B cell (primary cell): ENCODE results near the gene HENMT1. TPM values are rescaled to one million over a fixed set of nuclear protein-coding genes. Genes with fewer than 3 reads are reported as not detected.
A peak's percentile ranks its signal among the peaks of the same experiment; 100 is the strongest.
"Not testable (repeated sequence)": the region's sequence is repeated elsewhere in the genome, so short reads cannot be mapped to it uniquely, and the experiment has no call there.

Experiments
- ATAC-seq: fragments of 200-7000 bp; cut with Tn5 transposase; one replicate; pipeline ENCODE4 v1.10.0; 2021; ENCODE audit warnings: low read depth, mild to moderate bottlenecking, moderate number of reproducible peaks, moderate library complexity
- CTCF ChIA-PET: fragments of 350-600 bp; sonication (Branson Sonifier 250); formaldehyde crosslinking; loops from one replicate; lab custom pipeline; 2021; ENCODE audit warnings: antibody characterized with exemption, inconsistent platforms; lab: Charles Lee
- POLR2A ChIA-PET: fragments of 350-600 bp; sonication (Branson Sonifier 250); formaldehyde crosslinking; loops from one replicate; lab custom pipeline; 2021; ENCODE audit warnings: antibody characterized with exemption; lab: Charles Lee
- DNase-seq: peaks from one replicate; pipeline ENCODE4 v3.0.0; 2013
- H2AFZ ChIP-seq: 2 replicates; pipeline ENCODE4 v1.6.1; 2012; ENCODE audit warnings: mild to moderate bottlenecking, low read depth, low read length; ENCODE audit not compliant: insufficient read depth, poor library complexity, severe bottlenecking
- H3K27ac ChIP-seq, 2 donors: 1 replicate in 1 of 2; 2 replicates in 1 of 2; pipeline ENCODE4 v1.5.1; 2012 to 2013; ENCODE audit warnings: low read length in 2 of 2, mild to moderate bottlenecking in 2 of 2, moderate library complexity in 1 of 2
- H3K27me3 ChIP-seq, 4 experiments: fragments of 200-600 bp in 1 of 4; sonication (generic) in 1 of 4; replicated peaks in 1 of 4; 1 replicate in 2 of 4; 2 replicates in 2 of 4; pipeline versions ENCODE4 v1.6.1 to v1.7.0; 2013 to 2016; ENCODE audit warnings: low read length in 3 of 4, mild to moderate bottlenecking in 2 of 4, mixed read lengths in 1 of 4, moderate library complexity in 1 of 4; ENCODE audit not compliant: insufficient read depth in 4 of 4, control insufficient read depth in 3 of 4; ENCODE audit errors: control extremely low read depth in 1 of 4
- H3K36me3 ChIP-seq, 2 experiments: replicated peaks in 1 of 2; 1 replicate in 1 of 2; 2 replicates in 1 of 2; pipeline versions ENCODE4 v1.6.1 to v1.7.1; 2013; ENCODE audit warnings: low read length in 1 of 2; ENCODE audit not compliant: insufficient read depth in 2 of 2, control insufficient read depth in 1 of 2; ENCODE audit errors: control extremely low read depth in 1 of 2, extremely low read depth in 1 of 2
- H3K4me1 ChIP-seq, 2 donors: fragments of 200-600 bp in 1 of 2; sonication (generic) in 1 of 2; 1 replicate in 1 of 2; 2 replicates in 1 of 2; pipeline versions ENCODE4 v1.5.1 to v1.6.1; 2013 to 2017; ENCODE audit warnings: low read length in 2 of 2; ENCODE audit not compliant: control insufficient read depth in 2 of 2, insufficient read depth in 2 of 2
- H3K4me2 ChIP-seq: replicated peaks from 2 replicates; pipeline ENCODE3; 2012; ENCODE audit warnings: mild to moderate bottlenecking, low read depth, low read length; ENCODE audit not compliant: poor library complexity, severe bottlenecking
- H3K4me3 ChIP-seq, 5 experiments: fragments of 200-600 bp in 1 of 5; sonication (generic) in 1 of 5; 1 replicate in 3 of 5; 2 replicates in 2 of 5; pipeline versions ENCODE4 v1.5.1 to v1.7.0; 2011 to 2016; ENCODE audit warnings: low read length in 4 of 5, mild to moderate bottlenecking in 4 of 5, low read depth in 2 of 5, control low read depth in 1 of 5, moderate library complexity in 1 of 5; ENCODE audit not compliant: insufficient read depth in 1 of 5; ENCODE audit errors: control extremely low read depth in 1 of 5, extremely low read depth in 1 of 5
- H3K79me2 ChIP-seq: fragments of 200-600 bp; sonication (generic); one replicate; pipeline ENCODE4 v1.6.0; 2016; ENCODE audit warnings: low read length; ENCODE audit not compliant: control insufficient read depth, insufficient read depth
- H3K9ac ChIP-seq: fragments of 200-600 bp; sonication (generic); 2 replicates; pipeline ENCODE4 v1.6.1; 2017; ENCODE audit warnings: mild to moderate bottlenecking, low read length, moderate library complexity
- H3K9me3 ChIP-seq, 3 donors: one replicate each; pipeline versions ENCODE4 v1.6.1 to v1.7.1; 2013; ENCODE audit warnings: low read length in 2 of 3; ENCODE audit not compliant: control insufficient read depth in 2 of 3, insufficient read depth in 1 of 3; ENCODE audit errors: control extremely low read depth in 1 of 3
- H4K20me1 ChIP-seq: 2 replicates; pipeline ENCODE4 v1.6.0; 2012; ENCODE audit warnings: mild to moderate bottlenecking, low read length; ENCODE audit not compliant: insufficient read depth, control insufficient read depth, poor library complexity, severe bottlenecking
- H3K27ac Mint-ChIP-seq: one replicate; pipeline ENCODE4 v1.8.0; 2021; ENCODE audit warnings: mixed read lengths
- H3K27me3 Mint-ChIP-seq: one replicate; pipeline ENCODE4 v1.8.0; 2021; ENCODE audit warnings: mixed read lengths
- H3K4me1 Mint-ChIP-seq: one replicate; pipeline ENCODE4 v1.8.0; 2021; ENCODE audit warnings: mixed read lengths
- H3K4me3 Mint-ChIP-seq: one replicate; pipeline ENCODE4 v1.8.0; 2021; ENCODE audit warnings: mixed read lengths
- H3K9me3 Mint-ChIP-seq: one replicate; pipeline ENCODE4 v1.8.0; 2022; ENCODE audit warnings: mixed read lengths; ENCODE audit not compliant: insufficient read depth
- CTCF ChIP-seq: fragments of 200-600 bp; IDR thresholded peaks from one replicate; pipeline ENCODE4 v1.8.0; 2022; ENCODE audit warnings: antibody characterized with exemption, mild to moderate bottlenecking
- EZH2 ChIP-seq: IDR thresholded peaks from 2 replicates; pipeline ENCODE4 v1.6.1; 2012; ENCODE audit warnings: borderline replicate concordance, low read depth, mild to moderate bottlenecking, moderate library complexity, low read length; ENCODE audit not compliant: insufficient read depth, poor library complexity, severe bottlenecking
- WGBS: methylation state at CpG from one replicate; pipeline ENCODE4 v1.1.5; 2013; ENCODE audit warnings: missing lambda C conversion rate; ENCODE audit not compliant: insufficient coverage; 5-methylcytosine and 5-hydroxymethylcytosine counted together
- intact Hi-C: fragments of 100-400 bp; cut with micrococcal nuclease; formaldehyde crosslinking; loops from one replicate; pipeline ENCODE4 v1.10.0; 2022
- polyA plus RNA-seq: library from polyadenylated mRNA; depleted of rRNA; stranded (reverse); fragments of >200 nt; gene quantifications from 2 replicates; pipeline ENCODE4 v1.2.3, GENCODE V29; 2012
- total RNA-seq, 2 donors: library from RNA; stranded (reverse); fragments of 120-200 nt in 1 of 2; gene quantifications; 1 replicate in 1 of 2; 2 replicates in 1 of 2; pipeline versions ENCODE4 v1.2.3 to v1.2.4, GENCODE V29; 2013 to 2022

Gene HENMT1
- total and polyA plus RNA-seq, 2 donors (not counting 1 experiment from before 2014, with no cell fraction given) = 4.2 to 6.4 TPM

- Histone ChIP-seq H3K9me3 (no peaks in the 10 kb centered on the region), H2AFZ (no peak overlapping the region), H3K27ac (no peak overlapping the region), H3K4me2 (no peak overlapping the region), H3K36me3 (no peaks in the 10 kb centered on the region), H3K79me2 (no peaks in the 10 kb centered on the region), H3K4me1 (peaks cover 13 to 19% of the 10 kb centered on the region in 2 donors), H3K4me3 (no peak overlapping the region), H4K20me1 (no peaks in the 10 kb centered on the region), H3K27me3 (no peaks in the 10 kb centered on the region), H3K9ac (no peak overlapping the region)
- CTCF ChIA-PET = interaction anchor here (0.5 to 5.9 kb wide), 21 partner anchors 8 to 863 kb away, joined by 3 to 121 read pairs (median 4); partner anchors contain the start of genes EEIG2, HENMT1 and PRPF38B
- Mint-ChIP-seq H3K27me3 (no peaks in the 10 kb centered on the region), H3K27ac (no peak overlapping the region), H3K9me3 (no peaks in the 10 kb centered on the region), H3K4me1 (peaks cover 21% of the 10 kb centered on the region), H3K4me3 (no peak overlapping the region)
- TF ChIP-seq EZH2 (no peak), CTCF (peak; percentile 60)
- DNase-seq (peak; percentile 66), ATAC-seq (peak; percentile 61)
- intact Hi-C loops = loop anchor here (1.0 kb wide), 1 partner anchor 82 kb away; no protein-coding TSS in a partner anchor
- POLR2A ChIA-PET = interaction anchor here (0.6 kb wide), 1 partner anchor 219 kb away, joined by 3 read pairs; no protein-coding TSS in a partner anchor
- 0% methylated on average over 1 of the region's 3 CpGs for WGBS
Observed at GRCh38 chr1:108643492-108644335, 17.2 kb downstream of the HENMT1 start.

GRCh38 chr1:108640863-108641262, 20.0 kb downstream of the HENMT1 start:
- H2AFZ ChIP-seq, H3K4me3 ChIP-seq, H3K27me3 Mint-ChIP-seq, H3K4me2 ChIP-seq, H3K27ac Mint-ChIP-seq, H3K9ac ChIP-seq, DNase-seq, H3K9me3 Mint-ChIP-seq, H3K4me1 ChIP-seq, H3K4me3 Mint-ChIP-seq, H3K27ac ChIP-seq, intact Hi-C loops, H3K9me3 ChIP-seq, H3K27me3 ChIP-seq, H3K4me1 Mint-ChIP-seq, H3K36me3 ChIP-seq, H4K20me1 ChIP-seq, H3K79me2 ChIP-seq, ATAC-seq: not testable (repeated sequence)
- ChIA-PET CTCF (interaction anchor here (1.4 kb wide), 1 partner anchor 129 kb away, joined by 3 read pairs; no protein-coding TSS in a partner anchor), POLR2A (interaction anchor here (0.5 kb wide), 1 partner anchor 19 kb away, joined by 5 read pairs; no protein-coding TSS in a partner anchor)
- WGBS = 98% methylated on average over 8 of the region's 28 CpGs
